H9 (cell line): ENCODE data around the gene KRT71. TPM values are rescaled to one million over a fixed set of nuclear protein-coding genes. Genes with fewer than 3 reads are reported as not detected.

Experiments
- DNase-seq: peaks from one replicate; pipeline ENCODE4 v3.0.0-alpha.2; 2017
- H2AFZ ChIP-seq: one replicate; pipeline ENCODE4 v1.6.1; 2013; ENCODE audit warnings: mild to moderate bottlenecking, low read length, control low read depth, moderate library complexity
- H2AK5ac ChIP-seq: 2 replicates; pipeline ENCODE4 v1.6.1; 2013; ENCODE audit warnings: low read length, control low read depth, mixed read lengths; ENCODE audit not compliant: insufficient read length
- H2BK120ac ChIP-seq: one replicate; pipeline ENCODE4 v1.6.1; 2013; ENCODE audit warnings: low read depth, mild to moderate bottlenecking, low read length, control low read depth, inconsistent platforms; ENCODE audit not compliant: poor library complexity, severe bottlenecking
- H2BK12ac ChIP-seq: 2 replicates; pipeline ENCODE4 v1.6.1; 2013; ENCODE audit warnings: low read length, control low read depth, mixed read lengths, low read depth; ENCODE audit not compliant: insufficient read length
- H2BK15ac ChIP-seq: 2 replicates; pipeline ENCODE4 v1.6.1; 2013; ENCODE audit warnings: low read depth, low read length, control low read depth
- H2BK20ac ChIP-seq: one replicate; pipeline ENCODE4 v1.6.1; 2013; ENCODE audit warnings: low read depth, mild to moderate bottlenecking, low read length, control low read depth, inconsistent platforms; ENCODE audit not compliant: poor library complexity, severe bottlenecking
- H2BK5ac ChIP-seq: 2 replicates; pipeline ENCODE4 v1.6.1; 2013; ENCODE audit warnings: low read length, control low read depth, mixed read lengths; ENCODE audit not compliant: insufficient read length
- H3K14ac ChIP-seq: 2 replicates; pipeline ENCODE4 v1.6.1; 2013; ENCODE audit warnings: low read length, control low read depth; ENCODE audit not compliant: insufficient read depth
- H3K18ac ChIP-seq: 2 replicates; pipeline ENCODE4 v1.6.1; 2013; ENCODE audit warnings: low read depth, mild to moderate bottlenecking, mixed read lengths, low read length, control low read depth; ENCODE audit not compliant: insufficient read length
- H3K23ac ChIP-seq: 2 replicates; pipeline ENCODE4 v1.6.1; 2013; ENCODE audit warnings: low read length, control low read depth, mixed read lengths, low read depth; ENCODE audit not compliant: insufficient read length
- H3K23me2 ChIP-seq: 2 replicates; pipeline ENCODE4 v1.6.1; 2013; ENCODE audit warnings: low read depth, mild to moderate bottlenecking, mixed read lengths, low read length, control low read depth; ENCODE audit not compliant: insufficient read length, poor library complexity, severe bottlenecking
- H3K27ac ChIP-seq: 2 replicates; pipeline ENCODE4 v1.5.1; 2013; ENCODE audit warnings: low read length, control low read depth, mixed read lengths, low read depth; ENCODE audit not compliant: insufficient read length
- H3K27me3 ChIP-seq: 2 replicates; pipeline ENCODE4 v1.6.1; 2013; ENCODE audit warnings: low read length, control low read depth, inconsistent platforms; ENCODE audit not compliant: insufficient read depth
- H3K4ac ChIP-seq: 2 replicates; pipeline ENCODE4 v1.6.1; 2013; ENCODE audit warnings: low read depth, mild to moderate bottlenecking, control low read depth, inconsistent platforms, low read length, moderate library complexity
- H3K4me1 ChIP-seq: 2 replicates; pipeline ENCODE4 v1.6.1; 2013; ENCODE audit warnings: low read length, control low read depth, inconsistent platforms; ENCODE audit not compliant: insufficient read depth
- H3K4me2 ChIP-seq: 2 replicates; pipeline ENCODE4 v1.6.1; 2013; ENCODE audit warnings: low read length, control low read depth, mixed read lengths; ENCODE audit not compliant: insufficient read length, insufficient read depth
- H3K56ac ChIP-seq: 2 replicates; pipeline ENCODE4 v1.6.1; 2013; ENCODE audit warnings: low read depth, mild to moderate bottlenecking, mixed read lengths, low read length, control low read depth; ENCODE audit not compliant: insufficient read length
- H3K79me1 ChIP-seq: 2 replicates; pipeline ENCODE4 v1.6.1; 2013; ENCODE audit warnings: low read depth, mild to moderate bottlenecking, moderate library complexity, low read length, control low read depth, inconsistent platforms; ENCODE audit not compliant: insufficient read depth, poor library complexity, severe bottlenecking
- H3K79me2 ChIP-seq: 2 replicates; pipeline ENCODE4 v1.6.1; 2013; ENCODE audit warnings: low read length, control low read depth, inconsistent platforms; ENCODE audit not compliant: insufficient read depth
- H3K9ac ChIP-seq: 2 replicates; pipeline ENCODE4 v1.6.1; 2013; ENCODE audit warnings: low read length, control low read depth, mixed read lengths; ENCODE audit not compliant: insufficient read length; ENCODE audit errors: extremely low read depth
- H3K9me3 ChIP-seq: one replicate; pipeline ENCODE4 v1.6.1; 2013; ENCODE audit warnings: low read depth, low read length, inconsistent platforms; ENCODE audit not compliant: control insufficient read depth
- H3T11ph ChIP-seq: one replicate; pipeline ENCODE4 v1.6.1; 2013; ENCODE audit warnings: mild to moderate bottlenecking, low read length, control low read depth, inconsistent platforms
- H4K20me1 ChIP-seq: one replicate; pipeline ENCODE4 v1.6.1; 2013; ENCODE audit not compliant: control insufficient read depth, insufficient read length, insufficient read depth
- H4K5ac ChIP-seq: 2 replicates; pipeline ENCODE4 v1.6.1; 2013; ENCODE audit warnings: low read depth, mild to moderate bottlenecking, mixed read lengths, low read length, control low read depth; ENCODE audit not compliant: insufficient read length
- H4K8ac ChIP-seq: replicated peaks from 2 replicates; pipeline ENCODE4 v1.6.1; 2013; ENCODE audit warnings: low read length, control low read depth, mixed read lengths, low read depth; ENCODE audit not compliant: insufficient read length
- H4K91ac ChIP-seq: 2 replicates; pipeline ENCODE4 v1.6.1; 2013; ENCODE audit warnings: low read depth, mild to moderate bottlenecking, moderate library complexity, mixed read lengths, low read length, control low read depth; ENCODE audit not compliant: insufficient read length
- H3K27ac Mint-ChIP-seq, 3 experiments: 2 replicates in 2 of 3; 3 replicates in 1 of 3; pipeline ENCODE4 v1.8.0; 2020 to 2021; ENCODE audit warnings: mixed read lengths in 3 of 3, mild to moderate bottlenecking in 1 of 3, moderate library complexity in 1 of 3
- H3K27me3 Mint-ChIP-seq: 2 replicates; pipeline ENCODE4 v1.8.0; 2021; ENCODE audit warnings: low read depth, mild to moderate bottlenecking, moderate library complexity, mixed read lengths
- H3K36me3 Mint-ChIP-seq, 3 experiments: 2 replicates in 2 of 3; 3 replicates in 1 of 3; pipeline ENCODE4 v1.8.0; 2020 to 2021; ENCODE audit warnings: low read depth in 3 of 3, mixed read lengths in 3 of 3; ENCODE audit not compliant: insufficient read depth in 1 of 3
- H3K4me1 Mint-ChIP-seq, 2 experiments: 2 replicates each; pipeline ENCODE4 v1.8.0; 2020; ENCODE audit warnings: mixed read lengths in 2 of 2
- H3K4me3 Mint-ChIP-seq, 2 experiments: 2 replicates in 1 of 2; 3 replicates in 1 of 2; pipeline ENCODE4 v1.8.0; 2020 to 2021; ENCODE audit warnings: mild to moderate bottlenecking in 2 of 2, mixed read lengths in 2 of 2, moderate library complexity in 1 of 2
- H3K9me3 Mint-ChIP-seq, 2 experiments: 2 replicates in 1 of 2; 3 replicates in 1 of 2; pipeline ENCODE4 v1.8.0; 2020; ENCODE audit warnings: mild to moderate bottlenecking in 2 of 2, mixed read lengths in 2 of 2, moderate library complexity in 1 of 2
- WGBS: extraction: QIAGEN DNeasy Blood & Tissue Kit; methylation state at CpG from one replicate; pipeline ENCODE4 v1.1.7; 2013; ENCODE audit warnings: missing lambda C conversion rate, low lambda C conversion rate, mixed read lengths; ENCODE audit not compliant: insufficient read length; ENCODE audit errors: extremely low coverage; 5-methylcytosine and 5-hydroxymethylcytosine counted together
- total RNA-seq: library from RNA; stranded (reverse); gene quantifications from 2 replicates; pipeline ENCODE4 v1.2.1, GENCODE V29; 2021
- TF ChIP-seq, protein P1 (sequence below): fragments of 200-600 bp; sonication (generic); conservative IDR thresholded peaks from 3 replicates; pipeline ENCODE4 v1.8.0; 2021; ENCODE audit warnings: antibody characterized with exemption, mild to moderate bottlenecking

KRT71 gene
- total RNA-seq, 1 experiment from 2014 or later = not detected

DNA sequence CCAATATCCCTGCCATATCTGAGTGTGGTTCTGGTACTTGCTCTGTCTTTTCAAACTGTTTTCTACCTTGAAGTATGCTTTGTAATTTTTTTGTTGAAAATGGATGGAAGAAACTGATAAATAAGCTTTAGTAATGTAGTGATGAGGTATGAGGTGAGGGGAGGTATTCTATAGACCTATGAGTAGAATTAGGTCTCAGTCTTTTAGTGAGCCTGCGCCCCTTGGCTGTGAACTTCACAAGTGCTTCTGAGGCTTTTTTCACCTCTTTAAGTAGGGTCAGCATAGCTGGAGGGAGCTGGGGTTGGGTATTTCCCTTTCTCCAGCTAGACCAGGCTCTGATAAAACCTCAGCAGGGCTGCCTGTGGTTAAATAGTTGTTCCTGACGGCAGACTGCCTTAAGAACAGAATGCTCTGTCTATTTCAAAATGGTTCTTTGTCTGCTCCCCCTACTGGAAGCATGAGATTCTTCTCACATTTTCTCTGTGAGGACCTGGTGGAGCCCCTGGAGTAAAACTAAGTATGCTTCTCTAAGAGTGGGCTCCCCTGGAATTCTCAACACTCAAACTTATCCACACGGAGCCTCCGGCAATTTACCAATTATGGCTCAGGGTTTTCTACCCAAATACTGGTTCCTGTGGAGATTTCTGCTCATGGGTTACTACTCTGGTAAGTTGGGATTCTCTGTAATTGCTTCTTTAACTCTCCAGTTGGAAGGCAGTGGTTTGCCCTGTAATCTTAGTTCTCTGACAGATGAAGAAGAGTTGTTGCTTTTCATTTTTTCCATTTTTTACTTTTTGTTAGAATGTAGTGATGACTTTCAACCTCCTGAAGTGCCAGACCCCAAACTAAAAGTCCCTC, 45.9 kb downstream of the KRT71 start:
- no peak overlapping the region for H2BK12ac ChIP-seq
- H4K20me1 ChIP-seq = no peaks in the 10 kb centered on the region
- no peak overlapping the region for H3K23ac ChIP-seq
- H2AK5ac ChIP-seq = no peak overlapping the region
- Mint-ChIP-seq H3K27me3 (peaks cover 2% of the 10 kb centered on the region), H3K36me3 (peaks cover 0 to 7% (median 0%) of the 10 kb centered on the region in 3 experiments; a peak in 3 of 7 replicates), H3K9me3 (peaks cover 9 to 13% of the 10 kb centered on the region in 2 experiments), H3K4me3 (no peak overlapping the region), H3K4me1 (peaks cover 7 to 8% of the 10 kb centered on the region in 2 experiments; a peak in 3 of 4 replicates), H3K27ac (no peak overlapping the region)
- no peak overlapping the region for H3K9ac ChIP-seq
- H3K23me2 ChIP-seq = no peaks in the 10 kb centered on the region
- no peak overlapping the region for H3K4ac ChIP-seq
- H3K18ac ChIP-seq = no peak overlapping the region
- H3K4me1 ChIP-seq = no peaks in the 10 kb centered on the region
- H4K8ac ChIP-seq = no peak overlapping the region
- WGBS = no CpG with 5 or more reads among the region's 4 CpGs
- DNase-seq = peak; percentile 61
- no peaks in the 10 kb centered on the region for H3K79me2 ChIP-seq
- H2BK120ac ChIP-seq = no peak overlapping the region
- H3T11ph ChIP-seq = no peak overlapping the region
- H4K91ac ChIP-seq = no peak overlapping the region
- H2BK5ac ChIP-seq = no peak overlapping the region
- no peak overlapping the region for H4K5ac ChIP-seq
- H2BK15ac ChIP-seq = no peak overlapping the region
- H3K27me3 ChIP-seq = no peaks in the 10 kb centered on the region
- H3K56ac ChIP-seq = no peak overlapping the region
- H3K9me3 ChIP-seq = no peaks in the 10 kb centered on the region
- H3K4me2 ChIP-seq = no peak overlapping the region
- no peak overlapping the region for H2BK20ac ChIP-seq
- H3K27ac ChIP-seq = no peak overlapping the region
- TF ChIP-seq, protein P1, sequence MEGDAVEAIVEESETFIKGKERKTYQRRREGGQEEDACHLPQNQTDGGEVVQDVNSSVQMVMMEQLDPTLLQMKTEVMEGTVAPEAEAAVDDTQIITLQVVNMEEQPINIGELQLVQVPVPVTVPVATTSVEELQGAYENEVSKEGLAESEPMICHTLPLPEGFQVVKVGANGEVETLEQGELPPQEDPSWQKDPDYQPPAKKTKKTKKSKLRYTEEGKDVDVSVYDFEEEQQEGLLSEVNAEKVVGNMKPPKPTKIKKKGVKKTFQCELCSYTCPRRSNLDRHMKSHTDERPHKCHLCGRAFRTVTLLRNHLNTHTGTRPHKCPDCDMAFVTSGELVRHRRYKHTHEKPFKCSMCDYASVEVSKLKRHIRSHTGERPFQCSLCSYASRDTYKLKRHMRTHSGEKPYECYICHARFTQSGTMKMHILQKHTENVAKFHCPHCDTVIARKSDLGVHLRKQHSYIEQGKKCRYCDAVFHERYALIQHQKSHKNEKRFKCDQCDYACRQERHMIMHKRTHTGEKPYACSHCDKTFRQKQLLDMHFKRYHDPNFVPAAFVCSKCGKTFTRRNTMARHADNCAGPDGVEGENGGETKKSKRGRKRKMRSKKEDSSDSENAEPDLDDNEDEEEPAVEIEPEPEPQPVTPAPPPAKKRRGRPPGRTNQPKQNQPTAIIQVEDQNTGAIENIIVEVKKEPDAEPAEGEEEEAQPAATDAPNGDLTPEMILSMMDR = peak; percentile 74
- no peak overlapping the region for H3K14ac ChIP-seq
- H3K79me1 ChIP-seq = no peaks in the 10 kb centered on the region
- no peak overlapping the region for H2AFZ ChIP-seq
